ENCODE results near the gene FAM229A. TPM values are rescaled to one million over a fixed set of nuclear protein-coding genes. Genes with fewer than 3 reads are reported as not detected.

FAM229A gene
- total RNA-seq, 1 donor from 2014 or later: 3.2 TPM

DNA sequence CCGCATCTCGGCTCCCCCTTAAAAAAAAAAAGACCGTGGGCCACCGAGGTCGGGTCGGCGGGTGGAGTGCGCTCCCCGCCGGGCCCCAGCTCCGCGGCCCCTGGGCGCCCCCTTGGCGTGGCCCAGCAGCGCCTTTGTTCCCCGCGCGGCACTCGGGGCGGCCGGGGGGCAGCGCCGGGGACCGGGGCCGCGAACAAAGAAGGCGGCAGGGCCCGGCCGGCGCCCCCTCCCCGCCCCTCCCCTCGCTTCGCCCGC, 26.8 kb downstream of the FAM229A start:
- intact Hi-C loops (cut with DNase I): loop anchor here (1.0 kb wide), 1 partner anchor 27 kb away; the partner anchor contains the start of genes FAM229A and TSSK3
- no peak for DNase-seq (ENCODE audit: low spot score)

DNA sequence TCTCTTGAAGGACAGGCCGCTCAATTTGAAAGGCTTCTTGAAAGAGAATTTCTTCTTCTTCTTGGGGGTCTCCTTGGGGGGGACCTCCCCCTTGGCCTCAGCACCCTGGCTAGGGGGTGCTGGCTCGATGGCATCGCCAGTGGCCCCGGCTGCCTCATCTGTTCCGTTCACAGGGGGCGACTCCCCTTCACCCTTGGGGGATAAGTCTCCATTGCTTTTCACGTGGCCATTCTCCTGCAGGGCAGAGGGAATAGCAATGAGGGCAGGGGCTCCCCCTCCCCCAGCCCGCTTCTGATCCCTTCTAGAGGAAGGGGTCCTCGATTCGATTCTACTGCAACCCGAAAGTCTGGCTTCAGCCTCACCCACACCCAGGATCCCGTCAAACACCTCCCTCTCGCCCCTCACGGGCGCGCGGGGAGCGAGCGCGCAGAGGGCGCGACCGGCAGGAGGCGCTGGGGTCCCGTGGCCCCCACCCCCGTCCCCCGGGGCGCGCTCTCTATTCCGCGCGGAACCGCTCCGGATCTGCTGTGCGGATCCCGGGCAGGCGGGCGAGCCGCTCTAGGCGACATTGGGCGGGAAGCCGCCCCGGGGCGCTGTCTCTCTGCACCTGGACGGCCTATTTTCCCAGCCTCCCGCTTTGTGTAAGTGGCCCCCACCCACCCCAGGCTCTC, 27.3 kb downstream of the FAM229A start:
- DNase-seq (ENCODE audit: low spot score): peak; percentile 81
- intact Hi-C loops (cut with DNase I): loop anchor here (1.0 kb wide), 1 partner anchor 27 kb away; the partner anchor contains the start of genes FAM229A and TSSK3

DNA sequence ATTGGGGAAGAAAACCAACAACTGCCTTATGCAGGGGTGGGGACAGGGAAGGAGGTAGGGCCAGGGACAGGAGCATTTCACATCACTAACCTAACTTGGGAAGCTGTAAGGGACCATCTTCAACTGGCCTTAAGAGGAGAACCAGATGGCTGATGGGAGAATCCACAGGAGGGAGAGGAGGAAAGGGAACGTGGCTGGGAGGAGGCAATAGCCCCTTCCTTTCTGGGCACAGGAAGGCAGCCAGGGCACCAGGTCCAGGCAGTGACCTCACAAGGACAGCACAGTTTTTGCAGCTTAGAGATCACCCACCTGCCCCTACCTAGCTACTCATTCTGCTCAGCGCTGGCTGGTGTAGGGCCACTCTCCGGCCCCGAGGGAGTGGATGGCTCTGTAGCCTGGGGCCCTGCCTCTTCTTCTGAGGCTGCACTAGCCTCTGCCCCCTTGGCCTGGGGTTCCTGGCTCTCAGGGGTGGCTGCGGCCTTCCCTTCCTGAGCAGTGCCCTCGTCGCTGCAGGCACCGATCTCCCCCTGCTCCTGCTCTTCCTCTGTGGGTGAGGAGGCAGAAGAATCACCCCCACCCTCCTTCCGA, 27.9 kb downstream of the FAM229A start:
- no peak for DNase-seq (ENCODE audit: low spot score)
- intact Hi-C loops (cut with DNase I): no loop called here

DNA sequence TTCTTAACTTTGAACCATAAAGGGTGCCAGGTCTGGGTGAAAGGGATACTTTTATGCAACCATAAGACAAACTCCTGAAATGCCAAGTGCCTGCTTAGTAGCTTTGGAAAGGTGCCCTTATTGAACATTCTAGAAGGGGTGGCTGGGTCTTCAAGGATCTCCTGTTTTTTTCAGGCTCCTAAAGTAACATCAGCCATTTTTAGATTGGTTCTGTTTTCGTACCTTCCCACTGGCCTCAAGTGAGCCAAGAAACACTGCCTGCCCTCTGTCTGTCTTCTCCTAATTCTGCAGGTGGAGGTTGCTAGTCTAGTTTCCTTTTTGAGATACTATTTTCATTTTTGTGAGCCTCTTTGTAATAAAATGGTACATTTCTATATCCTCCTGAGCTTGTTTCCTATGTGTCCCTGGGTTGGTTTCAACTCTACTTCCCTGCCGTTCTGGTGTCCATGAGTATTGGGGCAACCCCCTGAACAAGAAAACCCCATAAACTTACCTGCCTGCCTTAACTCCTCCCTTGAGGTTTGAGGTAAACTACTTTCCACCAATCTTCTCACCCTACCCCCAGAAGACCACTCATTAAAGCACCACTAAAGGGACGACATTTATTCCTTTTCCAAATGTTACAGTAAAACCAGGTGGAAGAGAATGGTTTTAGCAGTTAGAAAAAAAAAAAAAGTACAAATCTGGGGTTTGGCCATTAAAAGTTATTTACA, 28.9 kb downstream of the FAM229A start:
- DNase-seq (ENCODE audit: low spot score): no peak
- intact Hi-C loops (cut with DNase I): no loop called here

DNA sequence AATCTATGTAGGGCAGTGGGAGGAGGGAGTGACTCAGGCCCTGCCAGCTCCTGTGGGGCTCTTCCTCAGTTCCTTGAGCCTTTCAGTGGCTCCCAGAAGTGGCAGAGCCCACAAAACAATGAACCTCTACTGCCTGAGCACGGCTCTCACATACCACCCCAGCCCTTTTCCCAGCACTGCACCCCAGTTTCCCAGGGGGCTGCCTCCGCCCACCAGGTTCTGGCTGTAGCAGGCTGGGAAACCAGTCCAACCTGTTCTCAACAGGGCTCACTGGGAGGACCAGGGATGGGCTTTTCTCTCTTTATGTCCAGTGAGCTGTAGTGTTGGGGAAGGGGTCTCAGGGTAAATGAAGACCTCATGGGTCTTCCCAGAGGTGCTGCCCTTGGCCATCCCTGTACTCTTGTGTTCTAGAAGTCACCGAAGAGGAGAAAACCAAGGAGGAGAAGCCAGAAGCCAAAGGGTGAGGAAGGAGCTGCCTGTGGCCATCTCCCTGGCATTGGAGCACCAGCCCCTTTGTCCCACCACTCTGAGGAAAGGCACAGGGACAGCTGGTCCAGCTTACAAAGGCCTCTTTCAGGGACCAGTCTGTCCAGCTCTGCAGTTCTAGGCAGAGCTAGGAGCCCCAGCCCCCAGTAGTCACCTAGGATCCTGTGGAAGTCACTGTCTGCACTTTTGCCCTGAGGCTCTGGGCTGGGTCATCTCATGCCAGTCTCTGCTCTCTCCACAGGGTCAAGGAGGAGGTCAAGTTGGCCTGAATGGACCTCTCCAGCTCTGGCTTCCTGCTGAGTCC, 29.8 kb downstream of the FAM229A start:
- intact Hi-C loops (cut with DNase I): no loop called here
- DNase-seq (ENCODE audit: low spot score): no peak

DNA sequence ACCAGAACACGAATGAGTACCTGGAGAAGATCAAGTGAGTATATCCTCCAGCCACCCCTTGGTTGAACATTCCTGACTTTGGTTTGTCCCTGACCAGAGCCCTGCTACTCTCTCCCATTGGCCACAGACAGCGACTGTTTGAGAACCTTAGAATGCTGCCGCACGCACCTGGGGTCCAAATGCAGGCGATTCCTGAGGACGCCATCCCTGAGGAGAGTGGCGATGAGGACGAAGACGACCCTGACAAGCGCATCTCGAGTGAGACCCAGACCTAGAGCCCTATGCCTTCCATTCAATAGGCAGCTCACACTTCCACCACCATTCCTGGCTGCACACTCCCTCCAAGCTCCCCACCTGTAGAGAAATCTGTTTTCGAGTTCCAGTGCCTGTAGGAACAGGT, 30.7 kb downstream of the FAM229A start:
- intact Hi-C loops (cut with DNase I): no loop called here
- no peak for DNase-seq (ENCODE audit: low spot score)

DNA sequence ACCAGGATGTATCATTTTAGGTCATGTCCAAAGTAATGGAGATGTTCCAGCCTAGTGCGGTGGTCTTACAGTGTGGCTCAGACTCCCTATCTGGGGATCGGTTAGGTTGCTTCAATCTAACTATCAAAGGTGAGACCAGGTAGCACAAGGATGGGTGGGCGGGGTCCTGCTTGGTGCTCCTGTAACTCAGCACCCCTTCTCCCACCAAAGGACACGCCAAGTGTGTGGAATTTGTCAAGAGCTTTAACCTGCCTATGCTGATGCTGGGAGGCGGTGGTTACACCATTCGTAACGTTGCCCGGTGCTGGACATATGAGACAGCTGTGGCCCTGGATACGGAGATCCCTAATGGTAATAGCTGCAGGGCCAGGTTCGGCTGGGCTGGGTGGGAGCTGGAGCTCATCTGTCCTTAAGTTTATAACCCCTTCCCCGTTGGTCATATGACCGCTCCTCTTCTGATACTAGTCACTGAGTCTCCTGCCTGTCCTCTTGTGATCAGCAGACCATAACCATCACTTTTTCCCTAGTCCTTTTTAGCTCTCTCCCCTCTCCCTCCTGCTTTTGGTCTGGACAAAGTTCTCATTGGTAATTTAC, 31.6 kb downstream of the FAM229A start:
- intact Hi-C loops (cut with DNase I): no loop called here
- no peak for DNase-seq (ENCODE audit: low spot score)

DNA sequence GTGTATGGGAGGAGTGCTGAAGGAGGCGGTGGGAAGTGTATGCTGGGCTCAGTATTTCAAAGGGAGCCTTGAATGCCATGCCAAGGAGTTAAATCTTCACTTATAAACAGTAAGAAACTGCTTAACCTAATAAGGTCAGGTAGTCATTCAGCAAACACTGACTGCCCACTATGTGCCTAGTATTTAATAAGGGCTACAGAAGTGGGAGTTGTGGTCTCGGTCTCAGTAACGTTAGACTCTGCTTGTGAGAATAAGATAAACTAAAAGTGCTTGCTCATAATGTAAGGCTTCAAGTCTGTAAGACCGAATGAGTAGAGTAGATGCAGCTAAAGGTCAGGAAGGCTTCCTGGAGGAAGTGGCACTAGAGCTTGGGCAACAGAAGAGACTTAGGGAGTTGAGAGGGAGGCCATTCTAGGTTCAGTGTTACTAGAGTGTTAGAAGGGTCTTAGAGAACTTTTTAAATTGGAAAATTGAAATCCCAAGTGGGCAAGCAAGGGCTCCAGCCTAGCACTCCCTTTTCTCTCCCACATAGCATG, 32.3 kb downstream of the FAM229A start:
- intact Hi-C loops (cut with DNase I): no loop called here
- DNase-seq (ENCODE audit: low spot score): no peak

DNA sequence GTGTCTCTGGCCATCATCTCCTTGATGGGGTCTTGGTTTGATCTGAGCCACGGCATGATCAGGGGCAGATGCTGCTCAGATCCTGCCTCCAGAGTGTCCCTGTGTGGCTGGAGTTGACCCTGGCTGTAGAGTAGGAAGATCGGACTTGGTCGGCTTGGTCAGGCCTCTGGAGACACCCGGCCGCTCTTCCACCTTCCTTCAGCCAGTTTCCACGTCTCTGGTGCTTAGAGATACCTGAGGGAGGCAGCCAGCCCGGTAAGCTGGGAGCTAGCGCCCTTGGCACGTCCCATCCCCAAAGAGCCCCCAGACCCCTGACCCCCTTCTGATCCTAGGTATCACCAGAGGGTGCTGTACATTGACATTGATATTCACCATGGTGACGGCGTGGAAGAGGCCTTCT, 35.1 kb downstream of the FAM229A start:
- no peak for DNase-seq (ENCODE audit: low spot score)
- intact Hi-C loops (cut with DNase I): no loop called here

DNA sequence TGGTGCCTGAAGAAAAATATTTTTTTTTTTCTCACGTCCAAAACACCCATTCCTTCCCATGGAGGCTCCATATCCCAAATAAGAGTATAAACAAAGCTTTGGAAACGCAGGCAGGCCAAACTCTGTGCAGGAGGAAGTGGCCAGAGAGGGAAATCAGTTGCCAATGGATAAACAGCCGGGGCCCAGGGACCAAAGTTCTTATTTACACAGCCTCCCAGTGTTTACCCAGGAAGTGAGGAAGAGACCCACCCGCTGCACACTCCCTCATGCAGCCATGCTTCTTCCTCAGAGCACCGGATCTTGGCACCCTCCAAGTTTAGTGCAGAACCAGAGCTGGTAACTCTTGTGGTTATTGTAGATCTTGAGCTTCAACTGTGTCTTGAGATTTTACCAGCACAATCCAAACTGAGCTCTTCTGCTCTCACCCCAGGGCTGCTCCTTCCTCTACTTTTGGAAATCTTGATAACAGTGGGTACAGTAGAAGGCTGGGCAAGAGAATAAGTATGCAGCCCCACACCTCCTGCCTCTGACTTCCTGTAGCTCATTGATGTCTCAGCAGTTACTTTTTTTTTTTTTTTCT, 40.5 kb downstream of the FAM229A start:
- intact Hi-C loops (cut with DNase I): no loop called here
- DNase-seq (ENCODE audit: low spot score): no peak

DNA sequence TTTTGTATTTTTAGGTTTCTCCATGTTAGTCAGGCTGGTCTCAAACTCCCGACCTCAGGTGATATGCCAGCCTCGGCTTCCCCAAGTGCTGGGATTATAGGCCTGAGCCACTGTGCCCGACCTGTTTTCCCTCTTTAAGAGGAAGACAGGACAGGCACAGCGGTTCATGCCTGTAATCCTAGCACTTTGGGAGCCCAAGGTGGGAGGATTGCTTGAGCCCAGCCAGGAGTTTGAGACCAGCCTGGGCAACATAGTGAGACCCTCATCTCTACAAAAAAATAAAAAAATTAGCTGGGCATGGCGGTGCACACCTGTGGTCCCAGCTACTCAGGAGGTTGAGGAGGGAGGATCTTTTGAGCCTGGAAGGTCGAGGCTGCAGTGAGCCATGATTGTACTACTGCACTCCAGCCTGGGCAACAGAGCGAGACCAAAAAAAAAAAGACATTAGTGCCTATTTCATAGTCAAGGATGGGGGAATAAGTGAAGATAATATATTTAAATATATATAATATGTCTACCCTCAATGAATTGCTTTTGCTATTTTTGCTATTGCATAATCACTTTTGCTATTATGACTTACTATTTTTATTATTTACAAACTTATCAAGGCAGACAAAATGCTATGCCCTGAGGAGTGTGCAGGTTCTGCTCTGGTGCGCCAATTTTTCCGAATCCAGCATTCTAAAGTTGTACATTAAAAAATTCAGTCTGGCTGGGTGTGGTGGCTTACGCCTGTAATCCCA, 44.0 kb downstream of the FAM229A start:
- no peak for DNase-seq (ENCODE audit: low spot score)
- intact Hi-C loops (cut with DNase I): no loop called here

DNA sequence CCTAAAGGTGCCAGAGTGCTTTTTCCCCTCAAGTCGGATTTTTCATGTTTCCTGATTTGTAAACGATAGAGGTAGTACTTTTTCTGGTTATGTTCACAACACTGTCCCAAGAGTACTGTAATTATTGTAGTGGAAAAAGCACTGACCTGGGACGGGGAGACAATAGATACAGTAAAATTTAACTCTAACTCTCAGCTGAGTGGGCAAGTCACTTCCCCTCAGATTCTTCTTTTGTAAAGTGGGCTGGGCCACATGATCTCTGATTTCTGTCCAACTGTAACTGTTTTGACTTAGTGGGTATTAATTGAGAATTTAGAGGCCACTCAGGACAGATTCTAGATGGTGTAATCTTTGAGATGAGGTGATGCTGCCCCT, 45.4 kb downstream of the FAM229A start:
- intact Hi-C loops (cut with DNase I): no loop called here
- DNase-seq (ENCODE audit: low spot score): no peak

DNA sequence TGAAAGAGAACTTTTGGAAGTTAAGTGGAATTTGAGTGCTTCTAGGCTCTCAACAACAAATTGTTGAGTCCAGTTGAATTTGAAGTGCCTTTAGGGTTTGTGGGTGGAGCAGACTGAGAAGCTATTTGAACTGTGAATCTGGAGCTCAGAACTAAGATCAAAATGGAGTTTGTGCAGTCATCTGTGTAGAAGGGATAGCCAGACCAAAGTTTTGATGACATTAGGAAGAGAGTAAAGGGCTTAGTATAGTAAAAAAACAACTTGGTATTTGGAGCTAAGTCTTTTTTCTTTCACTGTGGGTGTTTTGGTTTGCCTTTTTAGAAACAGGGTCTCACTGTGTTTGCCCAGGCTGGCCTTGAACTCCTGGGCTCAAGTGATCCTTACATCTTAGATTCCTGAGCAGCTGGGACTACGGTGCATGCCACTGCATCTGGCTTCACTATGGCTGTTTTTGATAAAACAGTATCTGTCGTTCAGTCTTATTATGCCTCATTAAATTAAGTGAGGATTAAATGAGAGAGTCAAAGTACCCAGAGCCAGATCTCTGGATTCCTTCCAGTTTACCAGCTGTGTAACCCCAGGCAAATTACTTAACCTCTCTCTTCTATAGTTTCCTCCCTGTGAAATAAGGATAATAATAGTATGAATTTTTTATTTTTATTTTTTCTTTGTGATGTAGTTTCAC, 50.4 kb downstream of the FAM229A start:
- no peak for DNase-seq (ENCODE audit: low spot score)
- intact Hi-C loops (cut with DNase I): no loop called here

Other genes with a start within 250 kb of the FAM229A start
- gene TXLNA, start 182.8 kb downstream of the FAM229A start, total RNA-seq: 24.5 TPM
- gene CCDC28B, start 161.9 kb downstream of the FAM229A start, total RNA-seq: 10.2 TPM
- gene IQCC, start 156.8 kb downstream of the FAM229A start, total RNA-seq: 0.78 TPM
- not detected for gene DCDC2B, start 153.4 kb downstream of the FAM229A start, total RNA-seq
- gene TMEM234, start 140.1 kb downstream of the FAM229A start, total RNA-seq: 12.3 TPM
- 91.5 TPM for gene EIF3I, start 140.1 kb downstream of the FAM229A start, total RNA-seq
- 5.4 TPM for gene FAM167B, start 115.3 kb downstream of the FAM229A start, total RNA-seq
- 0.54 TPM for gene LCK, start 111.2 kb downstream of the FAM229A start, total RNA-seq
- gene HDAC1, start 70.4 kb downstream of the FAM229A start, total RNA-seq: 29.9 TPM
- 12.0 TPM for gene MARCKSL1, start 26.3 kb downstream of the FAM229A start, total RNA-seq
- 2.6 TPM for gene TSSK3, start 54 bp upstream of the FAM229A start, total RNA-seq
- gene BSDC1, start 32.0 kb upstream of the FAM229A start, total RNA-seq: 41.3 TPM
- gene ZBTB8B, start 102.6 kb upstream of the FAM229A start, total RNA-seq: not detected
- 3.0 TPM for gene ZBTB8A, start 176.9 kb upstream of the FAM229A start, total RNA-seq

Measured in cardiac septum (tissue), 1 donor.